ENCODE results near the gene MLLT6.

The MLLT6 gene

DNA sequence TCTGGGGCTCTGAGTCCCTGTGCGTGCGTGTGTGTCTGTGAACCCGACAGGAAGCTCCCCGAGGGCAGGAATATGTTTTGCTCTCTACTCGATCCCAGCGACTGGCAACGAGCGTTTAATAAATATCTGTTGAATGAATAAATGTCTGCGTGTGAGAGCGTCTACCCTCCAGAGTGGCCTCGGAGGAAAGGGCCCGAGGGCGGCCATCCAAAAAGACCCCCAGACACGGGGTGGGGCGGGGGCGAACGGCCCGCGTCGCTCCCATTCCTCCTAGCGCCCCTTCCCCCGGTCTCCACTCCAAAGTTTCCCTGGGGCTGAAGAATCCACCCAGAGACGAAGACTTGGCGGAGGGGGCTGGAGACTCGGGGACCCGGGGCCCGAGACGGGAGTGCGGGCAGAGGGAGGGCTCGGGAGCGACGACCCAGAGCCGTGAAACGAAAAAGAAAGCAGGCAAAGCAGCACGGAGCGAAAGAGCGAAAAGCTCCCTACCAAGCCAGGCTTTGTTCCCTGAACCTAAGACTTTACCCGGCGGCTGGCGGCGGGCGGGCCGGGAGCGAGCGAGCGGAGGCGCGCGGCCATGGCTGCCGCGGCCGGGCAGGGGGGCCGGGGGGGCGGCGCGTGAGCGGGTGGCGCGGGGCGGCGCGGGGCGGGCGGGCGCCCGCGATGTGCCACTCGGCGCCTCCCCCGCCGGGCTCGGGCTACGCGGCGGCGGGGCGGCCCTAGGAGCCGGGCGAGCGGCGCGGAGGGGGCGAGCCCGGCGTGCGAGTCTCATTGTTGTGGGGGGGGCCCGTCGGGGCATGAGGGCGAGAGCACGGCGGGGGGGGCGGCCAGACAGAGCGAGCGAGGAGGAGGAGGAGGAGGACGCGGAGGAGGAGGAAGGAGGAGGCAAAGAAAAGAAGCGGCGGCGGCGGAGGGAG lies at the start of gene MLLT6:
Gene MLLT6 (plus strand): TSS at position 668 of the 917 bp plus-strand sequence. CDS start 360 bp downstream, outside the sequence.
- DNase-seq (ENCODE audit: low read depth, low spot score): no peak
- peak within 1 kb of the TSS; percentile 76 for H3K27ac ChIP-seq

DNA sequence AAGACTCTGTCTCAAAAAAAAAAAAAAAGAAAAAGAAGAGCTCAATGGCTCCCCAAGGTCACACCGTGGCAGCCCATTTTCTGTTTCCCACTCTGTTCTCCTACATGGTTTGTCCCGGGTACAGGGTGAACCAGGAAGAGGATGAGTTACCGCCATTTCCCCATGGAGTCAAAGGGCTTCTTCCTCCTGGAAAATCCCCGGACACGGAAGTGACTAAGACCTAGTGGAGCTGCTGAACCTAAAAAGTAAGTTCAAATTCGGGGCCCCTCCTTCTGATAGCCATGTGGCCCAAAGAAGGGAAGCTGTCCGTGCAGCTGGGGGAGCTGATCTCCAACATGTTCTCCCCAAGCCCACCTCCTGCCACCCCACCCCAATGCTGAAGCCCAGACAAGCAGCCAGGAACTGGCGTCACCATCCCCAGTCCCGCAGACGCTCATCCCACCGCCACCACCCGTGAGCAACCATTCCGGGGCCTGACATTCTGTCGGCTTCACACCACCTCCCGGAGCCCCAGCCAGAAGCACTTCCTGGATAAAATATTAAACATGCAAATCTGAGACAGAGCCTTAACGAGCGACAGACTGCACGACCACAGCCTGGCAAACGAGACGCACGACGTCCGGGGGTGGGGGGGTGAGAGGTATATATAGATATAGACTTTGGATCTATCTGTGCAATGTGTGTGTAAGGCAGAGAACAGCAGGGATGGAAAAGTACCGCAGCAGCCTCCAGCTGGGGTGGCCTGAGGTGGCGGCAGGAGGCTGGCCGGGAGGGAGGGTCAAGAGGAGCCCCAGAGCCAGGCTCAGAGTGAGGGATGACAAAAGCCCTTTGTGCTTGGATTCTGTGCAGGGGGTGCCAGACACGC lies 47.9 kb upstream of the MLLT6 start:
- DNase-seq (ENCODE audit: low read depth, low spot score): no peak
- no peak overlapping the region for H3K27ac ChIP-seq

DNA sequence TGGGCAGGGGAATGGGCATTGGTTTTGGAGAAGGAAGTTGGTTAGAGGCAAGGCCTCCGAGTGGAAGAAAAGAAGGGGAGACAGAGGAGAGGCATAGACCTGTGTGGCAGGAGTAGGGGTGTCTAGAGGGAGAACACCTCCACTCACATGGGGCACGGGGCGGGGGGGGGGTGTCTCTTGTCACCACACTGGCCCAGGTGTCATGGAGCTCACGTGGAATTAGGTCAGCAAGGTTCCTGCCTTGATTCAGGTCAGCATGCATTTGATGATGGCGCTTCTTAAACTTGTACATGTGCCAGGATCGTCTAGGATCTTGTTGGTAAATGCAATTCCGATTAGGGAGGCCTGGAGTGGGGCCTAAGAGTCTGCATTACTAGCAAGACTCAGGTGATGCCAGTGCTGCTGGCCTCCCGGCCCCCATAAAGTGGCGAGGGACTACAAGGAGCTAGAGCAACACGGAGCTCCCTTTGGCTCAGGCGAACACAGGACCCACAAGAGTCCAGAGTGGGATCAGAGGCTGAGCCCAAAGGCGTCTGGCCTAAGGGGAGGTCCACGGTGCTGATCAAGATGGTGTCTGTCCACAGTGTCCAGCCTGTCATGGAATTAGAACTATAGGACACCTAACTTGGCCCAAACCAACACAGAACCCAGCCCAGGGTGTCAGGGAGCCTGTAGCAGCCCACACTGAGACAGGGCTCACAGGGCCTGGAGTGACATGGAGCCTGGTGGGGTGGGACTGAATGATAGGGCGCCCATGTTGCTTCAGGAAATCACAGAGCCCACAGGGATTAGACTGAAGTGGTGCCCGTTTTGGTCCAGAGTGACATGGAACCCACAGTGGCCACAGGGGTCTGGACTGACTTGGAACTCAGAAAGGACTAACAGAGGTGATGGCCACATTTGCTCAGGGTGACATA lies 47.0 kb upstream of the MLLT6 start:
- no peak overlapping the region for H3K27ac ChIP-seq
- DNase-seq (ENCODE audit: low read depth, low spot score): no peak

DNA sequence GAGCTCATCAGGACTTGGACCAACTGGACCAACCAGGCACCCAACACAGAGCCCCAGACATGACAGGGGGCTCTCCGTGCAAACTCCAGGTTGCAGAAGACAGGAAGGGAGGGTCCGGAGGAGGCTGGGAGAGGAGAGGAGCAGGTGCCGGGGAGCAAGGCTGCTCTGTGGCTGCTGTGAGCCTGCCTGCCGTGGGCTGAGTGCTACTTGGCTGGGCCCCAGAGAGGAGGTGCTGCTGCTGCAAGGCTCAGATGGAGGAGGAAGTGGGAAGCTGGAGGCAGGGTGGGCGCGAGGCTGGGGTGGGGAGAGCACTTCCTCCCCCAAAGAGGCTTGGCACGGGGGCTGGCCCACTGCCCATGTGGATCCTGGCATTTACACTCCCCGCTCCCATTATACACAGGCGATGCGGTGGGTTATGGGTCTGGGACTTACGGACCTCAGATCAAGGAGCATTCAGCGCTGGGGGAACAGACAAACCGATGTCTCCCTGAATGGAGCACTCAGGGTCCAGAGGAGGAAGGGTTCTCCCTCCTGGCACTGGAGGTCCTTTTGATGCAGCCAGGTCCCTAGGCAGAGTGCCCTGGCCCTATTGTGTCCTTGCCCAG lies 46.2 kb upstream of the MLLT6 start:
- H3K27ac ChIP-seq: no peak overlapping the region
- DNase-seq (ENCODE audit: low read depth, low spot score): no peak

DNA sequence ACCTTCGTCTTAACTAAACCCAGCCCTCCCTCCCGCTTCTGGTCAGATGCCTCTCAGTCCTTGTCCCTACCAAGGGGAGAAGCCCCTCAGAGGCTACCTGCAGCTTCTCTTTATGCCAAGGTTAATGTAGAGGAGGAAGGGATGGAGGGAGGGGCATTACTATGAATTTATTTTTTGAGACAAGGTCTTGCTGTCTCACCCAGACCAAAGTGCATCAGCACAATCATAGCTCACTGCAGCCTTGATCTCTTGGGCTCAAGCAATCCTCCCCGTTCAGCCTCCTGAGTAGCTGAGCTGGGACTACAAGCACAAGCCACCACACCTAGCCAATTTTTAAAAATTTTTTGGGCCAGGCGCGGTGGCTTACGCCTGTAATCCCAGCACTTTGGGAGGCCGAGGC lies 45.7 kb upstream of the MLLT6 start:
- no peak overlapping the region for H3K27ac ChIP-seq
- no peak for DNase-seq (ENCODE audit: low read depth, low spot score)

DNA sequence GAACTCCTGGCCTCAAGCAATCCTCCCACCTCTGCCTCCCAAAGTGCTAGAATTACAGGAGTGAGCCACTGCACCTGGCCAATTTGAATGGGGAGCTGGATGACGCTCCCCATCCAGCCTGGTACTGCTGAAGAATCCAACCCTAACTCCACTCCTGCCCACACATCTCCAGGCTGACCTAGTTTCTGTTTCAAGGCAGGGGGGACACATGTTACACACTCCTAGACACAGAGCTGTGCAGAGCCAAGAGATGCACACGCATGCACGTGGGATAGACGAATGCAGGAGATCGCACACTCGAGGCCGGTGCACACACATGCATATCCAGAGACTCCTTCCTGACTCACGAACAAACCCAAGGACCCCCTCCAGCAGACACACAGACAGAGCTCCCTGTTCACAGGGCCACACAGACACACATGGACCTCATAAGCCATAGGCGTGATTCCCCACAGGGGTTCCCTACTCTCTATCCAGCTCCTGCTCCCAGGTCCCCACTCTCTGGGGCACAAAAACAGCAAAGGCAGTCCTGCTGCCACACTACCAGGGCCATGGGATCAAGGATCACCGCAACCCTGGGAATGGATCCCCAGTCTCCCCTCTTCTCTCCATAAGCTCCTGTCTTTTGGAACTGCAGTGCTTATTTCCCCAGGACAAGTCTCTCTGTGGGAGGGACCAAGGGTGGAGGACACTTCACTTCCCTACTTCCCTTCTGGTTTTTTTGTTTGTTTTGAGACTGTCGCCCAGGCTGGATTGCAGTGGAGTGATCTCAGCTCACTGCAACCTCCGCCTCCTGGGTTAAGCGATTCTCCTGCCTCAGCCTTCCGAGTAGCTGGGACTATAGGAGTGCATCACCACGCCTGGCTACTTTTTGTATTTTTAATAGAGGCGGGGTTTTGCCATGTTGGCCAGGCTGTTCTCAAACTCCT lies 44.7 kb upstream of the MLLT6 start:
- no peak for DNase-seq (ENCODE audit: low read depth, low spot score)

DNA sequence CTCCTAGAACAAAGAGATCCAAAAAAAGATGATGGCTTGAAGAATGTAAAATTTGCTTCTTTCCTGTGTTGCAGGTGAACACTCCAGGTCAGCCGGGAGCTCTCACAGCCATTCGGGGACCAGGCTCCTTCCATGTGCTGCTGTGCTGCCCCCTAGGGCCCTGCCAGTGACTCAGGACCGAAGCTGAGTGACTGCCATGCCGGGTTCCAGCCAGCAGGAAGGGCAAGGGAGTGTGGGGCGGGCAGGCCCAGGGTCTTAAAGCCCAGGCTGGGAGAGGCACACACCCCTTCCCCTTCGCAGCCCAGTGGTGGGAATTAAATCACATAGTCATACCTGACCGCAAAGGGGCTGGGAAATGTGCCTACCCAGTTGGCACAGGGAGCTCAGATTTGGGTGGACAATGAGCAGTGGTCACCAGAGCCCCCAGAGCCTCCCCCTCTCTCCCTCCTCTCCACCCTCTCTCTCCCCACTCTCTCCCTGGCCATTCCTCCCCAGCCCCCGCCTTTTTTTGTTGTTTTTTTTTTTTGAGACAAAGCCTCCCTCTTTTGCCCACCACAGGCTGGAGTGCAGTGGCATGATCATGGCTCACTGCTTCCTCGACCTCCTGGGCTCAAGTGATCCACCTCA lies 41.8 kb upstream of the MLLT6 start:
- no peak for DNase-seq (ENCODE audit: low read depth, low spot score)

More for the DNA sequence above, 44.7 kb upstream of the MLLT6 start:
- no peak overlapping the region for H3K27ac ChIP-seq

DNA sequence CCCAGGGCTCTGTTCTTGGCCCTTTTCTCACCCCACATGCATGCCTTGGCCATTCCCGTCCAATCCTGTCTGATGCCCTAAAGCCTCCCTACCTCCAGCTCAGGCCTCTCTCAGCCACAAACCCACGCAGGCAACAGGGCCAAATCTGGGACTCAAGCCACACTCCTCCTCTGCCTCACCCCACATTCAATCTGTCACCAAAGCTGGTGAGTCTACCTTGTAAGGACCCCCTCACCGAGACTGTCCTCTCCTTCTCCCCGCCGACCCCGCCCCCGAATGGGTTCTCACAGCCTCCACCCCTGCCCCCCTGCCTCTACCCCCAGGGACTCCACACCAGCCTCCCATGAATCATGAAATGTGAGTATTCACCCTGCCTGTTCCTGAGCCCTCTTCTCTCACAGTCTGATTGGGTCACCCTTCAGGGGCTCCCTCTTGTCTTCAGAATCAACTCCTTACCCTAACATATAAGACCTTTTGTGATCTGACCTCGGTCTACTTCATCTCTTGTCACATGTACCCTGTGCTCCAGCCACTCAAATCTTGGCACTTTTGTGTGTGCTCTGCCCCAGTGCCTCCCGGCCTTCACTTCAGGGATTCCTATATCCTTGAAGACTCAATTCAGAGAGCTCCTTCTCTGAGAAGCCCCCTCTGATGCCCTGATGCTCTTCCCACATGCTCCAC lies 41.0 kb upstream of the MLLT6 start:
- H3K27ac ChIP-seq: no peak overlapping the region
- DNase-seq (ENCODE audit: low read depth, low spot score): no peak

More for the DNA sequence above, 41.8 kb upstream of the MLLT6 start:
- no peak overlapping the region for H3K27ac ChIP-seq

DNA sequence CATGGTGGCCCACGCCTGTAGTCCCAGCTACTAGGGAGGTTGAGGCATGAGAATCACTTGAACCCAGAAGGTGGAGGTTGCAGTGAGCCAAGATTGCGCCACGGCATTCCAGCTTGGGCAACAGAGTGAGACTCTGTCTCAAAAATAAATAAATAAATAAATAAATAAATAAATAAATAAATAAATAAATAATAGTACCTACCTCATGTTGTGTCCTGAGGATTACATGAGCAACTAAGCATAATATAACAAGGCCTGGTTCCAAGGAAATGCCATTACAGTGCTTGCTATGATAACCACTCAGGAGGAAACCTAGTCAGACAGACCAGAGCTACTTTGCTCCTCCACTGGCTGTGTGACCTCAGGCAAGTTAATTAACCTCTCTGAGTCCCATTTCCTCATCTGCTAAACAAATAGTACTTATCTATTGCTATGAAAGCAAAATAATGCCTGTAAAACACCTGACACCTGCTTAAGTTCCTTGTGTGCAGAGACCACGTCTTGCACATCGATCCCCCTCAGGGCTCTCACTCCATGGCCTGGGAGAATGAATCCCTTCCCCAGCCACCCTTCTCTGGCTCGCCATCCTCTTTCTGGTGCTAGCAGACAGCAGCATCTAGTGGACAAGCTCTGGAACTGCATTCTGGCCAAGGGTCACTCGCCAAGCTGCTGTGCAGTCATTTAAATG lies 37.8 kb upstream of the MLLT6 start:
- no peak overlapping the region for H3K27ac ChIP-seq
- no peak for DNase-seq (ENCODE audit: low read depth, low spot score)

DNA sequence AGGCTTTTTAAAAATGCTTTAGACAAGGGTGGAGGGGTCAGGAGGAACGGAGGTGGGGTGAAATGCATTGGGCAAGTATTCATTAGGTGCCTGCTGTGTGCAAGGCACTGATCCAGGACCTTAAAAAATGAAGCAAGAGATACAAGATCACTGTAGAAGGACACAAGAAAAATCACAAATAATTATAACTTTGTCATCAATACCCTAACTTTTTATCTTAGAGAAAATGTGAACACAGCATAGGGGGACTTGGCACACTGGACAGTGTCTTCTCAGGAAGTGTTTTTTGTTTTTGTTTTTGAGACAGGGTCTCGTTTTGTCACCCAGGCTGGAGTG lies 37.3 kb upstream of the MLLT6 start:
- H3K27ac ChIP-seq: no peak overlapping the region
- no peak for DNase-seq (ENCODE audit: low read depth, low spot score)

DNA sequence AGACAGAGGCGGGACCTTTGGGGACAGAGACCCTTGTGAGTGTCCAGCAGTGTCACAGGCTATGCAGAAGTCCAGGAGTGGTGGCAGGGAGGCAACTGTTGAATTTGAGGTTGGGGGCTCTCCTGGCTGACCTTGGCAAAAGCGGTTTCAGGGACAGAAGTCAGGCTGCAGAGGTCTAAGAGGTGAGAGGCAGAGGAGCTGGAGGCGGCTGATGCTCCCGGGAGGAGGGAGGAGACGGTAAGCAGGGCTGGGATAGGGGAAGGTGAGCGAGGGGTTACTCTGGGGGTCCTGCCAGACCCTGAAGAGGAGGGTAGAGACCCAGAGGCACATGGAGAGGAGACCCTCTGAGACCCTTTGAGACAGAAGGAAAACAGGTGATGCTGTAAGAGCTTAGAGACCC lies 35.6 kb upstream of the MLLT6 start:
- H3K27ac ChIP-seq: no peak overlapping the region
- DNase-seq (ENCODE audit: low read depth, low spot score): no peak

DNA sequence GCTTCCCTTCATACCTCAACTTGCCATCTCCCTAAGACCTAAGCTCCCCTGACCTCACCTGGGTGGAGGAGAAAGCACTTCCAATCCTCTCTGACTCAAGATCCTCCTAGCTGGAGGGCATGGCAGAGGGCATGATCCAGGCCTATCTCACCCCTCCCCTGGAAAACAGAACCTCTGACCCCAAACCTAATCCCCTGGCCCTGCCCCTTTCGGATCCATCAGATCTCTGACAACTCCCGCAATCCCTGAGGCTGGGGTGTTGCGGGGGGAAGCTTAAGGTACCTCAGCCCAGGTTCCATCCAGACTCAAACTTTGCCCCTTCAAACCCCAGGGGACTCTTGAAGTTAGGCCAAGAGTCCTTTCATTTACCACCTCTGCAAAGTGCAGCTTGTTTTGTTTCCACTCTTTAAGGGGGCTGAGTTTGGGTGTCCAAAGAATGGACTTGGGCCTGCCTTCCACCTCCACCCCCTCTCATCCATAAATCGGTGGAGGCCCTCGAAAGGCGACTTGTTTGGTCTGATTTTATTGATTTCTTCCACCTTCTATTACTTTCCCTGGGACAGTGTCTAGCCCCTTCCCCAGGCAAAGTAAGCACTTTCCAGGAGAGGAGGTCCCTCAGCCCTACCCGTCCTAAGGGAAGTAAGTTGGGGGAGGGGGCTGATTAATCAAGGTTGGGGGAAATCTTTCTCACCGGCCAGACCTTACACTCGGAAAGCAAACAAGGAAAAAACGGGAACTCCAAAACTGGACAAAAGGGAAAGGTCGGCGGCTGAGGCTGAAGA lies 32.9 kb upstream of the MLLT6 start:
- H3K27ac ChIP-seq: no peak overlapping the region
- DNase-seq (ENCODE audit: low read depth, low spot score): no peak

DNA sequence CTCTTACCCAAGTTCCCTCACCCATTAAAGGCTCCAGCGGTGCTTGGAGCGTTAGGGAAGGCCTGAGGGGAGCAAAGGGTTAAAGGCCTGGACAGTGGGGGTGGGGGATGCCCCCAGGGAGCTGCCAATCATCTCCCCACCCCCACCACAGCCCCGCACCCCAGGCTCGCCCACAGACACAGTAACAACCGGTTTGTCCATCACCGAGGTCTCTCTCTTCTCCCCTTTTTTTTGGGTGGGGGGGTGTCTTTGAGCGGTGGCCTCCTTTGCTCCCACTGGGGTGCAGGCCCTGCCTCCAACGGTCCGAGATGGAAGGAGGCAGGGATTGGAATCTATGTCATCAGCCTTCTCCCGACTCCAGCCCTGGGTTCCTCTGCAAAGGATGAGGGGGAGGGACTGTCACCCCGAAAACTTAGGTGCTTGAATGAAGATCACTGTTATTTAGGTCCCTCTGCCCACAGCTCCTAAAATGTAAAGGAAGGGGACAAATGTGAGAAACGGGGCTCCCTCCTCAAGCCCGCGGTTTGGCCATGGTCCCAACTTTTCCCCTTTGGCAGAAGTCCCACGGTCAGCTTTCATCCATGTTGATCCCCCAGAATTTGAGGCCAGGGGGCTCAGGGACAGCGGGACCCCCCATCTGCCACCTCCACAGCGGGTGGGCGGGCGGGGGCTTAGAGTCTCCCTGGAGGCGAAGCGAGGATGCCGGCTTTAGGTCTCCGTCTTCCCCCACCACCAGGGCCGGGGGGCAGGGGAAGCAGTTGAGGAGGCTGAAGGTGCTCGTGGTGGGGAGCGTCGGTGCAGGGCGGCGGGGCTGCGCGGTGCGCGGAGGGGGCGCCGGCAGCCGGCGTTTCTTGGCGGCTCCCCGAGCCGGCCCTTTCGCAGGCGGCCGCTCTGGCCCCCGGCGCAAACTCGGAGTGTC lies 32.0 kb upstream of the MLLT6 start:
- no peak overlapping the region for H3K27ac ChIP-seq
- no peak for DNase-seq (ENCODE audit: low read depth, low spot score)

DNA sequence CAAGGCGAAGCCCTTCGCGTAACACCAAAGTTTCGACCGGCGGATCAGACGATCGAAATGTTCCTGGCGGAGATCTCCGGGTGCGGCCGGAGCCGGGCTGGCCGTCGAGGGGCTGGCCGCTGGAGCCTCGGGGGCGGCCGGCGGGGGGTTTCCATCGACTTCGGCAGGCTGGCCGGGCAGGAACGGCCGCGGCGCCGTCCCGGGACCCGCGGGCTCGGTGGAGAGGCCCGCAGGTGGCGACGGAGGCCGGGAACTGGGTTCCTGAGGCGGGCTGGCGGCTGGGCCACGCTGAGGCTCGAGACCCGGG lies 31.4 kb upstream of the MLLT6 start:
- DNase-seq (ENCODE audit: low read depth, low spot score): no peak
- H3K27ac ChIP-seq: no peak overlapping the region

DNA sequence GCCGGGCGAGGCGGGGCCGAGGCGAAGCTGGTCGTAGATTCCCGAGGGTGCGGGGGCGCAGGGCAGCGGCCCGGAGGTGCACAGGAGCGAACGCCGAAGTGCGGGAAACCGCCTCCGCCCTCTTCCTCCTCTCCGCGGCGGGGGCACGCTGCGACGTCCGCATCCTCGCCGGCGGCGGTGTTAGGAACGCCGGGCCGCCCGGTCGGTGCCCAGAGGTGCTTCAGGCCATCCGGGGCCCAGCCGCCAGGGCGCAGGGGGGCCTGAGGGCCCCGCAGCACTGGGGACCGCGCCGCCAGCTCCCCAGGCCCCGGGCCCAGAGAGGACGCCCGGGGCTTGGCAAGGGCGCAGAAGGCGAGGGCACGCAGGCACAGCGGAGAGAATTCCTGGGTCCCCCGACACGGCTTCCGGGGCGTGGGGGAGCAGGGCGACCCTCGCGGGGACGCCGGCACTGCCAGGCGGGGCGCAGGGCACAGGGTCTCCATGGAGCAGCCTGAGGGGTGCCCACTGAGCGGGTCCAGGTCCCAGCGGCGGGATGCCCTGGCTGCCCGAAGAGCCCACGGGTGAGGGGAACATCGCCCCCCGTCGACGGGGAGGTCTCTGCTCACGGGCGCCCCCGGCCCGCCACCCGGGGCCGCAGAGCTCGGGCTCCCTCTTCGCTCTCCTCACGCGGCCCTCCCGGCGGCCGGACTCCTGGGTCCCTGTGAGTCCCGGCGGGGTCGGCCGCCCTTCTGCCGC lies 30.9 kb upstream of the MLLT6 start:
- DNase-seq (ENCODE audit: low read depth, low spot score): no peak
- no peak overlapping the region for H3K27ac ChIP-seq
